NCI-H226 (cell line): ENCODE results near the gene SPPL2A.
"Not testable (repeated sequence)": the region's sequence is repeated elsewhere in the genome, so short reads cannot be mapped to it uniquely, and the experiment has no call there.

Experiments used
- DNase-seq: peaks from one replicate; pipeline ENCODE4 v3.0.0-alpha.2; 2015

Gene SPPL2A

DNA sequence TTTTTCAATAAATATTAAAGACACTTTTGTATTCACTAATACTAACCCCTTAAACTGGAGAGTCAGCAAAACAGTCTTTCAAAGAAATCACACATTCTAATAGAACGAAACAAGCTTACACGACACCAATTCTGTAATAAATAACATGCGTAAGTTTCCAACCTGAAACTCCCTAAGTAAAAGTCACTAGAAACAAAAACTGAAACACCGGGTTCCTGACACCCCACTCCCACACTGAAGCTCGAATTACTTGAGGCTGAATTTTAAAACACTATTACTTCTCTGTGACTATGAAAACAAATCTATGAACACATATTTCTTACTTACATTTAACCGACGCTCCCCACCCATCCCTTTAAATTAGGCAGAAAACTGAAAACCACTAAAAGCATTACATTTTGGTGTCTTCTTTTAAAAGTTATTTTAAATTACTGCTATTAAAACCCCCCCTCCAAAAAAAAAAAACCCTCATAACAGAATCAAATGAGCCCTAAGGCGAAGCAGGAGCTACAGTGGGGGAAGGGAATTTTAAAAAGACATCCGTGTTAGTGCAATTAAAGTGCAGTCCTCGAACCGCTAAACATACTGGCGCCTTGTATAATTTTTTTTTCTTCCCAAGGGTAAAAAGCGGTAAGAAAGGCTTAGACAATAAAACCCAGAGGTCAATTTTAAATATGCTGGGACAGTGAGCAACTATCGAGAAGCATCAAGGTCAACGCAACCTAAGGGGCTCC is 878 bp downstream of the SPPL2A start:
- no peak for DNase-seq

GRCh38 chr15:50758712-50759205 is 6.7 kb downstream of the SPPL2A start:
- DNase-seq, result peak; percentile 29

DNA sequence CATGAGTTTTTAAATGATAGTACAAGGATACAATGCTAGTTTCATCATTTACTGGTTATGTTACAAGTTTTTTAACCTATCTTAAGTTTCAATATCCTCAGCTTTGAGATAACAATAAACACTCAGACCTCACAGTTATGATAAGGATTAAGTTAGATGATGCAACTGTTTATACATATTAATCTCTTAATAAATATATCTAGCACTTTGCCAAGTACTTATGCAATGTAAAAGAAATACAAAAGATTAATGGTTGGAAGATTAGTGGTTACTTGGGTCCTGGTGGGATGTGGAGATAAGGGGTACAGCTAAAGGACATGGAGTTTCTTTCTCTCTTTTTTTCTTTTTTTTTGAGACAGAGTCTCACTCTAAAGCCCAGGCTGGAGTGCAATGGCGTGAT is 12.0 kb downstream of the SPPL2A start:
- peak; percentile 80 for DNase-seq

DNA sequence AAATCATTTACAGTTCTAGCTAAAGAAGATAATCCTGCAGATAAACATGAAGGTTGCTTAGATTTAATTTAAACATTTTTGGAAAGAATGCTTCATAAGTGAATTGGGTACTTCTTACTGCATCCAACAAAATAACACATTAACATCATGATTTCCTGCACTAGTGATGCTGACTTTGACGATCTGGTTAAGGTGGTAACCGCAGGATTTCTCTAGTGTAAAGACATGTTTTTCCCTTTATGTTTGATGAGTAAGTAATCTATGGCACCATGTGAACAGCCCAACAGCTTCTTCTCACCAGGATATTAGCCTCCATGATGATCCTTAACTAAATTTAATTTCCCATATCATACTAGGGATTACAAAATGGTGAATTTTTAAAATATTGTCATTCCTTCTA is 14.1 kb downstream of the SPPL2A start:
- DNase-seq, result no peak

DNA sequence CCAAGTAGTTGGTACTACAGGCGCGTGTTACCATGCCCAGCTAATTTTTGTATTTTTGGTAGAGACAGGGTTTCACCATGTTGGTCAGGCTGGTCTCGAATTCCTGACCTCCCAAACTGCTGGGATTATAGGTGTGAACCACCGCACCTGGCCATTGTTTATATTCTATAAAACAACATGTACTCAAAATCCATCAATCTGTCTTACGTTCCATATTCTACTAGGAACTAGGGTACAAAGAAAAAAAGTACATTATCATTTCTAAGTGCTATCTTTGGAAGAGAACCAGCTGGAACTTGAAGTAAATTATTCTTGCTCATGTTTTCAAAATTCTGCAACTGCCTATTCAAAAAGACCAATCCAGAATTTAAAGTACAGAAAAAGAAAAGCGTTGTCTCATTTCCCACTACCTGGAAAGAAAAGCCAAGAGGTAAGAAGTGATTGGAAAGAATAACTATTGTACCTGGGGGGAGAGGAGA is 15.2 kb downstream of the SPPL2A start:
- DNase-seq, result no peak

- no peak for DNase-seq
Measured at GRCh38 chr15:50747523-50747922, 18.0 kb downstream of the SPPL2A start.

DNA sequence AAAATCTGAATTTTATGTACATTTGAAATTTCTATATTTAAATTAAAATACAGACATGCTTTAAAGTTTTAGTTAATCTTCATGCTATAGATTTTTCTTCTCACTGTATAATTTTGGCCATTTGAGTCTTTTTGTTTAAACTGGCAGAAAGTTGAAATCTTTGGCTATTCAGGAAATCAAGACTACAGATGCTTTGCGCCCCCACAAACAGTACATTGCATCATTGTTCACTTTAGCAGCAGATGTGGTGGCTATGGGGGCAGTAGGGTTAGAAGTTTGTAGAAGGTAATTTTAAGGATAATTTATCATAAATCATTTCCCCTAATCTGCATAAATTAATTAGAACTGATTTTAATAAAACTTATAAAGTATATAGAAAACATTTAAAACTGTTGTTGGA is 20.9 kb downstream of the SPPL2A start:
- DNase-seq, result no peak

- no peak for DNase-seq
Measured at GRCh38 chr15:50740955-50741354, 24.6 kb downstream of the SPPL2A start.

GRCh38 chr15:50736823-50737222 is 28.7 kb downstream of the SPPL2A start:
- no peak for DNase-seq

GRCh38 chr15:50735156-50735555 is 30.4 kb downstream of the SPPL2A start:
- DNase-seq, result no peak

GRCh38 chr15:50726315-50726714 is 39.2 kb downstream of the SPPL2A start:
- no peak for DNase-seq

DNA sequence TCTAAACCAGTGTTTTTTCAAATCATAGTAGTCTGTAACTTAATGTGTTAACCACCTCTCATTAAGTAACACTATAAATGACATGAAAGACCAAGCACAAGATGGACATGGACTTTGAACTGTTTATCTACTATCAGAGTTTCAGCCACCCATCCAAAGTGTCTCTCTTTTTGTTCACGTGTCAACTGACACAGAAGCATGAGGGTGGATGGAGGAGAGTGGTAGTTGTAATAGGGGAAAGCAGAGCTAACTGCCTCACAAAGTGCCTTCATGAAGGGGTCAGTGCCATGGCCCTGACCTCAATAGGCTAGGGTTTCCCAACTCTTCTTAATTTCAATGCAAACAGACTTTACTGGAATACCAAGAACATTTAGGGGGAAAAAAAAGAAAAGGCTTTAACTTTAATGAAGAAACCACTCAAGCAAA is 46.8 kb downstream of the SPPL2A start:
- DNase-seq, result no peak

DNA sequence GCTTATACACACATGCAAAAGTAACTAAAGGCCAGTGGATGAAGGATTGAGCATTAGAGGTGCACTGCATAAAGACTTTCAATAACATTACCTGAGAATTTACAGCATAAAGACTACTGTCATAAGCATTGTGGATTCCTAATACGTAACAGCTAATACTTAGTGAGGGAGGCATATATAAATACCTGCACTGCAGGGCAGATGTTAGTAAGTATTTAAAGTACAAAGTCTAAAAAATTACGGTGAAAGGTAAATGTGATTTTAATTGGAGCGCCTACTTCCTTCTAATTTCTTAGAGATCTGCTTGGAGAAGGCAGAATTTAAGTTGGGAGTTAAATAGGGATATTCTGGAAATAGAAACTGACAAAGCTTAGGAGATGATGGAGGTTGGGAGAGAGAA is 53.5 kb downstream of the SPPL2A start:
- no peak for DNase-seq

DNA sequence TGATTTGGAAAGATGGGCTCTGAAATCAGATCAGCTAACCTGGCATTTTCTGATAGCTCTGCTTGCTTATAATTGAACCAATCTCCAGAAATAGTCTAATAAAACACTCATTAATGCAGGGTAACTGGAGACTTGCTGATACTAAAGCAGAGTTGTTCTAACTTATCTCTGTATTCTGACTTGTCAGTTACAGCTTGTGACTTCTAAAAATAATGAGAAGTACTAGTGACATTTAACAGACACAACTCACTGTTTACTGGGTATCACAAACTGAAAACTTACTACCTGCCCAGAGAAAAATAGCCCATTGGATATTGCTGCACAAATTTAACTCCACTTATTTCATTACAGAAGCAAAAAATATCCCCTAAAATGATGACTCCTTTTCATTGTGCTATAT is 54.9 kb downstream of the SPPL2A start:
- no peak for DNase-seq

GRCh38 chr15:50707878-50708427 is 57.6 kb downstream of the SPPL2A start:
- DNase-seq, result no peak

DNA sequence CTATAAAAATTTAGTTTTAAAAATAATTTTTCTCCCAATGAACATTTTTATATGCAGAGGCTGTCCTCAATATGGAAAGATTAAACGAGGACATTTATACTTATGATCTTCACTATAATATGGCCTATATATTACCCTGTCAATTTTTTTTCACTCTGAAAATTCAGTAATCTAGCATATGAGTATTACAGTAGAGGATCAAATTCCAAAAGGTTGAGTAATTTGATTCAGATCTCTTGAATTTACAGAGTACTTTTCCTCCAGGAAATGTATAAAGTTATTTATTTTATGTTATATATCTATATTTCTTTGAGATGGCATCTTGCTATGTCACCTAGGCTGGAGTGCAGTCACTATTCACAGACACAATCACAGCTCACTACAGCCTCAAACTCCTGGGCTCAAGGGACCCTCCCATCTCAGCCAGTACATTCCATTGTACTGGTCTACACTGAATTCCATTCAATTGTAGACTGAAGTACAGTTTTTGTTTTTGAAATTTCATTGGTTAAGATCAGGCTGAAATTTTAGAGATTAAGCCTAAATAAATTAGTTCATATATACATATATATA is 62.7 kb downstream of the SPPL2A start:
- peak; percentile 45 for DNase-seq

DNA sequence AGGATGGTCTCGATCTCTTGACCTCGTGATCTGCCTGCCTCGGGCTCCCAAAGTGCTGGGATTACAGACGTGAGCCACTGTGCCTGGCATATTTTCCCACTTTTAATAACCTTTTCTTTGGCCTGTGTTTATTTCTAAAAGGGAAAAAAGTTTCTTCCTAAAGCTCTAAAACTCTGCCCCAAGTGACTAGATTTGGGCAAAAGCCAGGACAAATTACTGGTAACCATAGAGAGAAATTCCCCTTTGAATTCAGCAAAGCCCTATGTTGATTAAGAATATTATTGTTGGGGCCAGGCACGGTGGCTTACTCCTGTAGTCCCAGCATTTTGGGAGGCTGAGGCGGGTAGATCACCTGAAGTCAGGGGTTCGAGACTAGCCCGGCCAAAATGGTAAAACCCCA is 67.4 kb downstream of the SPPL2A start:
- DNase-seq, result no peak

DNA sequence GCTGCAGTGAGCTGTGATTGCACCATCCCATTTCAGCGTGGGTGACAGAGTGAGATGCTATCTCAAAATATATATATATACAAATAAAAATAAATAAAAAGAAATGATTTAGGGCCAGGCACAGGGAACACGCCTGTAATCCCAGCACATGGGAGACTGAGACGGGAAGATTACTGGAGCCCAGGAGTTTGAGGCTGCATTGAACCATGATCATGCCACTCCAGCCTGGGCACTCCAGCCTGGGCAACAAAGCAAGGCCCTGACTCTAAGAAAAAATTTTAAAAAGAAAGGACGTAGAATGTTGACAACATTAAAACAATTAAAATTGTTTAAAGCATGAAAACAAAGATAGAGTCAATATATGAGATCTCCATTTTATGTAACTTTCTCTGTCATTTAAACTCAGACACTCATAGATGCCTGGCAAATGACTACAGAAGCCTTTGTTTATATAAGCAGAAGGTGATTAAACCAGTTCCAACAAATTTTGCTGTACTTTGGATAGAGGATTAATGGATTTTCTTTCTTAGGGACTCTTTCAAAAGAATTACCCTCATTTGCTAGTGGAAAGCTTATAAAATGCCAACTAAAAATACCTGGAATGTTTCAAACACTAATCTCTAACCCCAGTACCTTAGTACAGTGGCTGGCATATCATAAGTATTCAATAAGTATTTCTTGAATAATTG is 68.3 kb downstream of the SPPL2A start:
- DNase-seq, result no peak

GRCh38 chr15:50694634-50695165 is 70.8 kb downstream of the SPPL2A start:
- DNase-seq, result not testable (repeated sequence)

- no peak for DNase-seq
Measured at GRCh38 chr15:50687302-50687902, 78.1 kb downstream of the SPPL2A start.

GRCh38 chr15:50686469-50687301 is 78.8 kb downstream of the SPPL2A start, which contains the start of gene TRPM7:
TSS of gene TRPM7 (minus strand) at chr15:50686797. CDS start at chr15:50686533, 264 bp downstream.
- DNase-seq, result peak; percentile 88

DNA sequence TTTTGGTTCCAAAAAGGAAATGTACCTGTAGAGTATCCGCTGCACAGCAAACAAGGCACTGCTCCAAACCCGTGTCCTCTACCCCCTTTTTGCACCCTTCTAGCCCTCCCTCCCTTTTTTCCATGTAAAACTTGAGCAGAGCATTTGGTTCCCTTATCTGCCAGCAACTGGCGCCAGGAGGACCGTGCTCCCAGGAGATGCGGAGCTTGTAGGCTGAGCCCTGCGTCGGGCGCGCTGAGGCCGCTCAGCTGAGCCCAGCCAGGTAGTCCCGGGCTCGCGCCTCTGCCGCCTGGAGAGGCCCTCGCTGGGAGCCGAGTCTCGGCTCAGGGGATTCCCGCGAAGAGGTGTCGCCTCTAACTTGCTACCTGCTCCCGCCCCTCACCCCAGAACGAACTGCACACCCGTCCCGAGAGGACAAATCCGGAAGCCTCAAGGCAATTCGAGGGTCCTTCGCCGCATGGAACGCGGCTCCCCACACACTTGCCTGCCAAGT is 79.5 kb downstream of the SPPL2A start:
- peak; percentile 38 for DNase-seq
